ENCODE measurements around the gene UACA. TPM values are rescaled to one million over a fixed set of nuclear protein-coding genes. Genes with fewer than 3 reads are reported as not detected.

The UACA gene
- total and polyA plus RNA-seq, 9 of the 15 experiments (the other 6 are each of a cell fraction or from before 2014, with no cell fraction given): 0.06 to 0.33 (median 0.15) TPM; not detected in 5

DNA sequence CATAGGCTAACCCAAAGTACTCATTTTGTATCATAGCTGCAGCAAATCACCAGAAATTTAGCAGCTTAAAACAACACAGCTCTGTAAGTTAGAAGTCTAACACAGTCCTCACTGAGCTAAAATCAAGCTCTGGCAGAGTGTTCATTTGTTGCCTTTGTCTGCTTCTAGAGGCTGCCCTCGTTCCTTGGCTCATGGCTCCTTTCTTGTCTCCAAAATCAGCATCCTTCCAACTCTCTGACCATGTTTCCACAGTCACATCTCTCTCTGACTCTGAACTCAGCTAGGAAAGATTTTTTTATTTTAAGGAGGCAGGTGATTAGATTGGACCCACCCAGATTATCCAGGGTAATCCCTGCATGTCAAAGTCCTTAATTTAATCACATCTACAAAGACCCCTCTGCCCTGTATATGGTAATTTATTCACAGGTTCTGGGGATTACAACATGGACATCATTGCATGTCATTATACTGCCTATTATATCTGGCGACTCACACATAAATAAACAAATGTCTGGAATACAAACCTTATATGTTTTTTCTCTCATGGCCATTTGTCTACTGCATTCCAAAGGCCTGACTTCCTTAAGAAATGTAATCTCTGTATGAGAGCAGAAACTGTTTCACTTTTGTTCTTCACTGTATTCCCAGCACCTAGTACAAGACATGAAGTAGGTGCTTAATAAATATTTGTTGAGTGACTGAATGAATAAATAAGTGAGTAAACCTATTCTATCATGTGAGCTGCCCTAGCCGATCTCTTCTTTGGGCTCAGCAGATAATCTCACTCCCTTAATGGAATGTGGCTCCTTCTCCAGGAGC lies 15.1 kb upstream of the UACA start:
- H3K9me1 ChIP-seq (ENCODE audit: control insufficient read depth, insufficient read depth, low read length): no peaks in the 10 kb centered on the region
- no peak overlapping the region for H3K27ac ChIP-seq (ENCODE audit: extremely low read depth, low read depth, low read length)
- no TSS peak for BruUV-seq (replicated peaks)
- H3K9ac ChIP-seq (ENCODE audit: insufficient read depth in 1 of 2, low read depth in 2 of 2, low read length in 2 of 2): no peak overlapping the region
- no peaks in the 10 kb centered on the region for H4K20me1 ChIP-seq (replicated peaks; ENCODE audit: control insufficient read depth, insufficient read depth, low read length)
- 0% methylated on average over 3 of the region's 3 CpGs for WGBS (ENCODE audit: insufficient coverage, low coverage, missing lambda C conversion rate)
- ATAC-seq: no peak
- no peaks in the 10 kb centered on the region for H3K4me1 ChIP-seq (replicated peaks in 1 of 2; ENCODE audit: control insufficient read depth in 2 of 2, insufficient read depth in 2 of 2, low read length in 2 of 2)
- in situ Hi-C loops (cut with MboI): no loop called here
- POLR2A ChIA-PET: interaction anchor here (0.6 kb wide), 2 partner anchors 9 to 87 kb away, joined by 3 read pairs; no protein-coding TSS in a partner anchor
- 0 out of 5 replicates have a peak, but pooled peaks cover 0 to under 1% of the 10 kb centered on the region in 2 experiments for H3K27me3 ChIP-seq (ENCODE audit: control insufficient read depth in 2 of 2, insufficient read depth in 2 of 2, low read length in 2 of 2)
- no peaks in the 10 kb centered on the region for H3K79me2 ChIP-seq (ENCODE audit: control insufficient read depth, insufficient read depth, low read length)
- DNase-seq (ENCODE audit: extremely low read depth in 1 of 4, low spot score in 3 of 4): no peak
- FAIRE-seq: no peak
- intact Hi-C loops (cut with micrococcal nuclease): no loop called here
- H3K36me3 ChIP-seq (ENCODE audit: control insufficient read depth, insufficient read depth, low read length): no peaks in the 10 kb centered on the region
- CTCF ChIA-PET (ENCODE audit: low intra/inter-chr PET ratio): no interaction called here
- no peak for TF ChIP-seq SMARCA4 (IDR thresholded peaks at IDR 0.05)
- TF ChIP-seq, protein P1, sequence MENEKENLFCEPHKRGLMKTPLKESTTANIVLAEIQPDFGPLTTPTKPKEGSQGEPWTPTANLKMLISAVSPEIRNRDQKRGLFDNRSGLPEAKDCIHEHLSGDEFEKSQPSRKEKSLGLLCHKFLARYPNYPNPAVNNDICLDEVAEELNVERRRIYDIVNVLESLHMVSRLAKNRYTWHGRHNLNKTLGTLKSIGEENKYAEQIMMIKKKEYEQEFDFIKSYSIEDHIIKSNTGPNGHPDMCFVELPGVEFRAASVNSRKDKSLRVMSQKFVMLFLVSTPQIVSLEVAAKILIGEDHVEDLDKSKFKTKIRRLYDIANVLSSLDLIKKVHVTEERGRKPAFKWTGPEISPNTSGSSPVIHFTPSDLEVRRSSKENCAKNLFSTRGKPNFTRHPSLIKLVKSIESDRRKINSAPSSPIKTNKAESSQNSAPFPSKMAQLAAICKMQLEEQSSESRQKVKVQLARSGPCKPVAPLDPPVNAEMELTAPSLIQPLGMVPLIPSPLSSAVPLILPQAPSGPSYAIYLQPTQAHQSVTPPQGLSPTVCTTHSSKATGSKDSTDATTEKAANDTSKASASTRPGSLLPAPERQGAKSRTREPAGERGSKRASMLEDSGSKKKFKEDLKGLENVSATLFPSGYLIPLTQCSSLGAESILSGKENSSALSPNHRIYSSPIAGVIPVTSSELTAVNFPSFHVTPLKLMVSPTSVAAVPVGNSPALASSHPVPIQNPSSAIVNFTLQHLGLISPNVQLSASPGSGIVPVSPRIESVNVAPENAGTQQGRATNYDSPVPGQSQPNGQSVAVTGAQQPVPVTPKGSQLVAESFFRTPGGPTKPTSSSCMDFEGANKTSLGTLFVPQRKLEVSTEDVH (IDR thresholded peaks at IDR 0.05; ENCODE audit: low read depth, partially characterized antibody): no peak
- TF ChIP-seq NONO (IDR thresholded peaks at IDR 0.05; ENCODE audit: low read depth in 2 of 2, low read length in 1 of 2): no peak
- no peak for TF ChIP-seq NFYB (IDR thresholded peaks at IDR 0.05; ENCODE audit: extremely low read depth, insufficient read length)
- no peak for TF ChIP-seq ZC3H11A (IDR thresholded peaks at IDR 0.05; ENCODE audit: low read depth, low read length)
- no peak for TF ChIP-seq LCOR (CRISPR knock-in tag; IDR thresholded peaks at IDR 0.05)
- no peak for TF ChIP-seq ASH1L (IDR thresholded peaks at IDR 0.05; ENCODE audit: borderline replicate concordance, low read depth, partially characterized antibody)
- no peak for TF ChIP-seq KDM1A (IDR thresholded peaks at IDR 0.05)
- TF ChIP-seq MYNN (IDR thresholded peaks at IDR 0.05): no peak
- TF ChIP-seq MYNN (CRISPR knock-in tag; IDR thresholded peaks at IDR 0.05): no peak
- TF ChIP-seq ZNF274 (IDR thresholded peaks at IDR 0.05; ENCODE audit: borderline replicate concordance, low read depth, low read length): no peak
- no peak for TF ChIP-seq BDP1 (IDR thresholded peaks at IDR 0.05; ENCODE audit: insufficient read depth, insufficient read length)
- TF ChIP-seq RBM15 (IDR thresholded peaks at IDR 0.05; ENCODE audit: insufficient read depth, low read length): no peak
- TF ChIP-seq MLX (CRISPR knock-in tag; conservative IDR thresholded peaks at IDR 0.05): no peak
- TF ChIP-seq MEF2A (IDR thresholded peaks at IDR 0.05; ENCODE audit: control insufficient read depth, low read depth, low read length): no peak
- no peak for TF ChIP-seq TEAD2 (tag; IDR thresholded peaks at IDR 0.05)
- TF ChIP-seq ZNF655 (CRISPR knock-in tag; IDR thresholded peaks at IDR 0.05): no peak
- no peak for TF ChIP-seq ZFP1 (CRISPR knock-in tag; IDR thresholded peaks at IDR 0.05)
- H2AFZ ChIP-seq (ENCODE audit: low read depth, low read length): no peak overlapping the region
- no peak overlapping the region for H3K4me3 ChIP-seq
- H3K4me2 ChIP-seq (ENCODE audit: insufficient read depth, low read length): no peak overlapping the region
- H3K9me3 ChIP-seq (replicated peaks; ENCODE audit: control insufficient read depth, insufficient read depth, low read depth, low read length): no peaks in the 10 kb centered on the region

Data from K562 (cell line).